Measurements from ENCODE around the gene CBX6. TPM values are rescaled to one million over a fixed set of nuclear protein-coding genes. Genes with fewer than 3 reads are reported as not detected.
A peak's percentile ranks its signal among the peaks of the same experiment; 100 is the strongest.

CBX6 gene
- total RNA-seq, 1 donor from 2014 or later, result 61.6 TPM

- Histone ChIP-seq H3K9me3 (no peaks in the 10 kb centered on the region), H3K4me1 (no peaks in the 10 kb centered on the region), H3K36me3 (no peaks in the 10 kb centered on the region), H3K27ac (no peak overlapping the region), H3K4me3 (no peak overlapping the region), H3K27me3 (no peaks in the 10 kb centered on the region)
- no peak for TF ChIP-seq CTCF (IDR thresholded peaks at IDR 0.05)
- intact Hi-C loops (cut with DNase I), result no loop called here
- DNase-seq (no peak), ATAC-seq (no peak)
Measured at GRCh38 chr22:38890377-38890776, 18.4 kb upstream of the CBX6 start.

GRCh38 chr22:38886333-38886732 is 14.3 kb upstream of the CBX6 start:
- TF ChIP-seq CTCF (IDR thresholded peaks at IDR 0.05), result no peak
- Histone ChIP-seq H3K9me3 (no peaks in the 10 kb centered on the region), H3K27me3 (no peaks in the 10 kb centered on the region), H3K36me3 (no peaks in the 10 kb centered on the region), H3K4me1 (peaks cover 16% of the 10 kb centered on the region), H3K4me3 (no peak overlapping the region), H3K27ac (no peak overlapping the region)
- DNase-seq (no peak), ATAC-seq (no peak)
- intact Hi-C loops (cut with DNase I), result no loop called here

GRCh38 chr22:38882972-38883622 is 11.1 kb upstream of the CBX6 start:
- Histone ChIP-seq H3K27ac (no peak overlapping the region), H3K36me3 (no peaks in the 10 kb centered on the region)

GRCh38 chr22:38881997-38882879 is 10.2 kb upstream of the CBX6 start:
- peak overlapping the region; percentile 65 for H3K27ac ChIP-seq
- intact Hi-C loops (cut with DNase I), result no loop called here

More at GRCh38 chr22:38882972-38883622, 11.1 kb upstream of the CBX6 start:
- intact Hi-C loops (cut with DNase I), result no loop called here
- Histone ChIP-seq H3K9me3 (no peaks in the 10 kb centered on the region), H3K4me3 (no peak overlapping the region), H3K4me1 (peaks cover 20% of the 10 kb centered on the region), H3K27me3 (no peaks in the 10 kb centered on the region)
- ATAC-seq (no peak), DNase-seq (peak; percentile 46)
- no peak for TF ChIP-seq CTCF (IDR thresholded peaks at IDR 0.05)

GRCh38 chr22:38881464-38881871 is 9.5 kb upstream of the CBX6 start:
- H3K4me3 ChIP-seq, result no peak overlapping the region
- DNase-seq, result no peak
- H3K27ac ChIP-seq, result peak overlapping the region; percentile 65
- TF ChIP-seq CTCF (IDR thresholded peaks at IDR 0.05), result no peak
- H3K4me1 ChIP-seq, result peaks cover 20% of the 10 kb centered on the region
- H3K27me3 ChIP-seq, result no peaks in the 10 kb centered on the region
- intact Hi-C loops (cut with DNase I), result no loop called here
- H3K36me3 ChIP-seq, result no peaks in the 10 kb centered on the region
- peak; percentile 65 for ATAC-seq
- H3K9me3 ChIP-seq, result no peaks in the 10 kb centered on the region

More at GRCh38 chr22:38881997-38882879, 10.2 kb upstream of the CBX6 start:
- no peaks in the 10 kb centered on the region for H3K36me3 ChIP-seq
- H3K4me1 ChIP-seq, result peaks cover 20% of the 10 kb centered on the region
- ATAC-seq, result peak; percentile 24
- H3K27me3 ChIP-seq, result no peaks in the 10 kb centered on the region
- DNase-seq, result no peak
- TF ChIP-seq CTCF (IDR thresholded peaks at IDR 0.05), result no peak
- no peaks in the 10 kb centered on the region for H3K9me3 ChIP-seq
- no peak overlapping the region for H3K4me3 ChIP-seq

Measured in upper lobe of right lung (tissue), 1 donor.